GM12891 (cell line): ENCODE results near the gene LCOR.
"Not testable (repeated sequence)": the region's sequence is repeated elsewhere in the genome, so short reads cannot be mapped to it uniquely, and the experiment has no call there.

Experiments used
- DNase-seq: peaks from one replicate; pipeline ENCODE4 v3.0.0; 2011; ENCODE audit warnings: low spot score; ENCODE audit not compliant: insufficient read length
- FAIRE-seq: peaks from 2 replicates; lab custom pipeline; 2011; peaks lifted over from hg19 to GRCh38; lab: Jason Lieb, UNC
- PAX5 ChIP-seq: IDR thresholded peaks from 2 replicates; pipeline ENCODE4 v1.6.1; 2011; ENCODE audit warnings: low read length, moderate library complexity, mild to moderate bottlenecking; ENCODE audit not compliant: insufficient read depth, severe bottlenecking
- POLR2A ChIP-seq: IDR thresholded peaks from 2 replicates; pipeline ENCODE4 v1.6.1; 2011; ENCODE audit warnings: low read depth, low read length, control low read depth
- POLR2AphosphoS5 ChIP-seq: IDR thresholded peaks from 2 replicates; pipeline ENCODE4 v1.6.1; 2011; ENCODE audit warnings: low read depth, low read length, control low read depth
- POU2F2 ChIP-seq: IDR thresholded peaks from 2 replicates; pipeline ENCODE4 v1.6.1; 2011; ENCODE audit warnings: low read depth, mild to moderate bottlenecking, control low read depth, low read length, moderate library complexity
- SPI1 ChIP-seq: IDR thresholded peaks from 2 replicates; pipeline ENCODE4 v1.6.1; 2011; ENCODE audit warnings: low read depth, low read length, control low read depth
- TAF1 ChIP-seq: IDR thresholded peaks from 2 replicates; pipeline ENCODE4 v1.6.1; 2011; ENCODE audit warnings: low read depth, low read length, control low read depth

The LCOR gene

GRCh38 chr10:96924861-96925260 lies 92.8 kb downstream of the LCOR start:
- FAIRE-seq: no peak

GRCh38 chr10:96930469-96930868 lies 98.4 kb downstream of the LCOR start:
- FAIRE-seq (no peak), DNase-seq (no peak)
- TF ChIP-seq PAX5 (no peak), POLR2A (no peak), POLR2AphosphoS5 (no peak), SPI1 (no peak), POU2F2 (no peak), TAF1 (no peak)

More at GRCh38 chr10:96924861-96925260, 92.8 kb downstream of the LCOR start:
- no peak for TF ChIP-seq POLR2A
- TF ChIP-seq TAF1: no peak
- no peak for TF ChIP-seq POLR2AphosphoS5
- no peak for TF ChIP-seq POU2F2
- no peak for TF ChIP-seq SPI1
- TF ChIP-seq PAX5: no peak
- no peak for DNase-seq

- TF ChIP-seq POU2F2: no peak
- TF ChIP-seq TAF1: no peak
- TF ChIP-seq SPI1: no peak
- TF ChIP-seq POLR2AphosphoS5: no peak
- TF ChIP-seq PAX5: no peak
- TF ChIP-seq POLR2A: no peak
- FAIRE-seq (no peak), DNase-seq (no peak)
These were observed 103.0 kb downstream of the LCOR start for GRCh38 chr10:96935148-96935547.

- FAIRE-seq: no peak
- no peak for DNase-seq
- TF ChIP-seq SPI1 (no peak), PAX5 (no peak), POLR2A (no peak), POLR2AphosphoS5 (no peak), POU2F2 (no peak), TAF1 (no peak)
These were observed 103.7 kb downstream of the LCOR start for GRCh38 chr10:96935810-96936209.

GRCh38 chr10:96943161-96943560 lies 111.1 kb downstream of the LCOR start:
- DNase-seq: not testable (repeated sequence)
- peak; percentile 9 for FAIRE-seq

- no peak for DNase-seq
- FAIRE-seq: no peak
- TF ChIP-seq SPI1 (no peak), TAF1 (no peak), POLR2A (no peak), POLR2AphosphoS5 (no peak), POU2F2 (no peak), PAX5 (no peak)
These were observed 114.9 kb downstream of the LCOR start for GRCh38 chr10:96947036-96947435.

GRCh38 chr10:96949039-96949683 lies 117.1 kb downstream of the LCOR start:
- TF ChIP-seq POLR2AphosphoS5 (no peak), POLR2A (no peak), TAF1 (no peak), SPI1 (no peak)

GRCh38 chr10:96951954-96952353 lies 119.9 kb downstream of the LCOR start:
- peak; percentile 58 for FAIRE-seq
- DNase-seq: no peak
- TF ChIP-seq PAX5 (no peak), SPI1 (no peak), TAF1 (no peak), POU2F2 (no peak), POLR2AphosphoS5 (no peak), POLR2A (no peak)

More at GRCh38 chr10:96949039-96949683, 117.1 kb downstream of the LCOR start:
- no peak for FAIRE-seq
- DNase-seq: no peak

- TF ChIP-seq POLR2A (no peak), POU2F2 (no peak), TAF1 (no peak), SPI1 (no peak), PAX5 (no peak), POLR2AphosphoS5 (no peak)
- DNase-seq (no peak), FAIRE-seq (no peak)
These were observed 123.7 kb downstream of the LCOR start for GRCh38 chr10:96955794-96956193.

- no peak for TF ChIP-seq TAF1
- TF ChIP-seq POLR2AphosphoS5: no peak
- TF ChIP-seq POU2F2: no peak
- no peak for TF ChIP-seq SPI1
- TF ChIP-seq PAX5: no peak
- no peak for TF ChIP-seq POLR2A
- FAIRE-seq (no peak), DNase-seq (no peak)
These were observed 126.0 kb downstream of the LCOR start for GRCh38 chr10:96958071-96958470.

GRCh38 chr10:96959733-96960132 lies 127.6 kb downstream of the LCOR start:
- TF ChIP-seq TAF1 (no peak), POLR2AphosphoS5 (no peak), POU2F2 (no peak), POLR2A (no peak), SPI1 (no peak)
- no peak for DNase-seq
- no peak for FAIRE-seq
